ENCODE results near the gene CNOT1. TPM values are rescaled to one million over a fixed set of nuclear protein-coding genes. Genes with fewer than 3 reads are reported as not detected.

CNOT1 gene
- polyA plus RNA-seq, 1 donor from 2014 or later: 66.2 TPM

DNA sequence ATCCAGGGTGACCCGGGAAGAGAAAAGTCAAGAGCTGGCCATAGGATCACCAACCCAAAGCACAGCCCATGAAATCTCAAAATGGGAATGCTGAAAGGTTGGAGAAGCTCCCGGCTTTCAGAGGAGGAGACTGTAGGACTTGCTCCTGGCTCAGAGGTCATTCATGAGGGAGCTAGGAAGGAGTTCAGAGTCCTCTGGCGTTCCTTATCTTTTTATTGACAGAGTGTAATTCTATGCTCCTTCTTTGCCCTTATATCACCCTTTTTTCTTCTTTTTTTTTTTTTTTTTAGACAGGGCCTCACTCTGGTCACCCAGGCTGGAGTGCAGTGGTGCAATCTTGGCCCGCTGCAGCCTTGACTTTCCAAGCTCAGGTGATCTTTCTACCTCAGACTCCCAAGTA, 27.3 kb upstream of the CNOT1 start:
- no peak for TF ChIP-seq TAF1 (IDR thresholded peaks at IDR 0.05; ENCODE audit: low read depth)

DNA sequence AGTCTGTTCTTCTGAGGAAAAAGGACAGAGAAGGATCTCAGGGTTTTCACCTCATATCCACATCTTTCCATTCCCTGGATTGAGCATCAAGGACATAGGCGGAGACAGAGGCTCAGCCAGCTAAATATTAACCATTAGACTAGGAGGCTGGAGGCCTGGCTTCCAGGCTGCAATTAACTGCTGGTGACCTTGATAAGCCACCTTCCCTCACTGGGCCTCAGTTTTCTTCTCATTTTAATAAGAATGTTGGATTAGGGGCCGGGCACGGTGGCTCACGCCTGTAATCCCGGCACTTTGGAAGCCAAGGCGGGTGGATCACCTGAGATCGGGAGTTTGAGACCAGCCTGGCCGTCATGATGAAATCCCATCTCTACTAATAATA, 25.6 kb upstream of the CNOT1 start:
- Histone ChIP-seq H3K9me2 (ENCODE audit: insufficient read depth, low read length) (no peaks in the 10 kb centered on the region), H3K79me2 (replicated peaks; ENCODE audit: insufficient read depth, low read length) (no peaks in the 10 kb centered on the region), H2AFZ (ENCODE audit: low read depth, low read length) (no peak overlapping the region), H4K20me1 (ENCODE audit: insufficient read depth) (no peaks in the 10 kb centered on the region), H3F3A (ENCODE audit: insufficient read depth, low read length, poor library complexity, severe bottlenecking) (no peaks in the 10 kb centered on the region), H3K27ac (ENCODE audit: low read length) (no peak overlapping the region), H3K9me3 (ENCODE audit: low read length) (no peaks in the 10 kb centered on the region), H3K4me2 (ENCODE audit: low read length) (no peak overlapping the region), H3K36me3 (ENCODE audit: insufficient read depth, low read length) (no peaks in the 10 kb centered on the region), H3K4me3 (ENCODE audit: low read length) (no peak overlapping the region), H3K9ac (ENCODE audit: low read length) (no peak overlapping the region), H3K27me3 (ENCODE audit: insufficient read depth, low read depth, low read length) (no peaks in the 10 kb centered on the region)
- TF ChIP-seq MXI1 (conservative IDR thresholded peaks at IDR 0.05; ENCODE audit: poor library complexity, severe bottlenecking) (no peak), RAD21 (conservative IDR thresholded peaks at IDR 0.05) (no peak), TAF1 (IDR thresholded peaks at IDR 0.05; ENCODE audit: low read depth) (no peak), EZH2 (IDR thresholded peaks at IDR 0.05; ENCODE audit: borderline replicate concordance, insufficient read depth, low read length, poor library complexity, severe bottlenecking) (no peak), SMC3 (conservative IDR thresholded peaks at IDR 0.05; ENCODE audit: poor library complexity) (no peak), EP300 (conservative IDR thresholded peaks at IDR 0.05; ENCODE audit: poor library complexity, severe bottlenecking) (no peak), POLR2AphosphoS5 (IDR thresholded peaks at IDR 0.05) (no peak)
- TF ChIP-seq, protein P1, sequence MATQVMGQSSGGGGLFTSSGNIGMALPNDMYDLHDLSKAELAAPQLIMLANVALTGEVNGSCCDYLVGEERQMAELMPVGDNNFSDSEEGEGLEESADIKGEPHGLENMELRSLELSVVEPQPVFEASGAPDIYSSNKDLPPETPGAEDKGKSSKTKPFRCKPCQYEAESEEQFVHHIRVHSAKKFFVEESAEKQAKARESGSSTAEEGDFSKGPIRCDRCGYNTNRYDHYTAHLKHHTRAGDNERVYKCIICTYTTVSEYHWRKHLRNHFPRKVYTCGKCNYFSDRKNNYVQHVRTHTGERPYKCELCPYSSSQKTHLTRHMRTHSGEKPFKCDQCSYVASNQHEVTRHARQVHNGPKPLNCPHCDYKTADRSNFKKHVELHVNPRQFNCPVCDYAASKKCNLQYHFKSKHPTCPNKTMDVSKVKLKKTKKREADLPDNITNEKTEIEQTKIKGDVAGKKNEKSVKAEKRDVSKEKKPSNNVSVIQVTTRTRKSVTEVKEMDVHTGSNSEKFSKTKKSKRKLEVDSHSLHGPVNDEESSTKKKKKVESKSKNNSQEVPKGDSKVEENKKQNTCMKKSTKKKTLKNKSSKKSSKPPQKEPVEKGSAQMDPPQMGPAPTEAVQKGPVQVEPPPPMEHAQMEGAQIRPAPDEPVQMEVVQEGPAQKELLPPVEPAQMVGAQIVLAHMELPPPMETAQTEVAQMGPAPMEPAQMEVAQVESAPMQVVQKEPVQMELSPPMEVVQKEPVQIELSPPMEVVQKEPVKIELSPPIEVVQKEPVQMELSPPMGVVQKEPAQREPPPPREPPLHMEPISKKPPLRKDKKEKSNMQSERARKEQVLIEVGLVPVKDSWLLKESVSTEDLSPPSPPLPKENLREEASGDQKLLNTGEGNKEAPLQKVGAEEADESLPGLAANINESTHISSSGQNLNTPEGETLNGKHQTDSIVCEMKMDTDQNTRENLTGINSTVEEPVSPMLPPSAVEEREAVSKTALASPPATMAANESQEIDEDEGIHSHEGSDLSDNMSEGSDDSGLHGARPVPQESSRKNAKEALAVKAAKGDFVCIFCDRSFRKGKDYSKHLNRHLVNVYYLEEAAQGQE (IDR thresholded peaks at IDR 0.05; ENCODE audit: borderline replicate concordance): no peak

More for the DNA sequence above, 27.3 kb upstream of the CNOT1 start:
- no peak overlapping the region for H3K4me2 ChIP-seq (ENCODE audit: low read length)
- H3K27ac ChIP-seq (ENCODE audit: low read length): no peak overlapping the region
- H2AFZ ChIP-seq (ENCODE audit: low read depth, low read length): no peak overlapping the region
- H3K9me2 ChIP-seq (ENCODE audit: insufficient read depth, low read length): no peaks in the 10 kb centered on the region
- H3K4me3 ChIP-seq (ENCODE audit: low read length): no peak overlapping the region
- H3K9me3 ChIP-seq (ENCODE audit: low read length): no peaks in the 10 kb centered on the region
- H3K36me3 ChIP-seq (ENCODE audit: insufficient read depth, low read length): no peaks in the 10 kb centered on the region
- no peaks in the 10 kb centered on the region for H3K79me2 ChIP-seq (replicated peaks; ENCODE audit: insufficient read depth, low read length)
- no peak overlapping the region for H3K9ac ChIP-seq (ENCODE audit: low read length)
- H4K20me1 ChIP-seq (ENCODE audit: insufficient read depth): no peaks in the 10 kb centered on the region
- no peaks in the 10 kb centered on the region for H3F3A ChIP-seq (ENCODE audit: insufficient read depth, low read length, poor library complexity, severe bottlenecking)
- H3K27me3 ChIP-seq (ENCODE audit: insufficient read depth, low read depth, low read length): no peaks in the 10 kb centered on the region

DNA sequence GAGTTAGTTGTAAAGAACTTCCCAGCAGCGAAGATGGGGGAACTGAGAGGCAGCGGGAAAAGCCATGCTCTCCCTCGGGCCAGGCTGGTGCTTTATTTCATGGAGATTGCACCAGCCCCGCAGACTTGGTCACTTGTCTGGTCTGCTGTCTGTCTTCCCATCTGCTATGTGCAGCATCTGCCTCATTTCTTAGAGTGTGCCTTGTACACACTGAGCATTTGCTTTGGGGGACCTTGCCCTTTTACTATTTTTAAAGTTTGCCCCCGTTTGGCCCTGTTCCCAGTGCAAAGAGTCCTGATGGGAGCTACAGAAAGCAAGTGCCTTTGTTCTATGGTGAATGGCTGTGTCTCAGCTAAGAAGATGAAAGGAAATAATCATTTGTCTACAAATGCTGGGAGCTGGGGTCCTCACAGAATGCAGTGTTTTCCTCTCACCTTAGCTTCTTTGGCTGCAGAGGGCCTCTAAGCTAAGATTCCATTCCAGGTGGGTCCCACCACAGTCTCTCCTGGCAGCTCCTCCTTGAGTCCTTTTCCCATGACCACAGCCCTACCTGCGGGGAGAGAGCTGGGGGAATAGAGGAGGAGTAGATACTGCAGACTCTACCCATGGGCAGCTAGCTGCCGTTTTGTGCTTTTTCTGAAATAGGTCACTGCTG, 25.1 kb upstream of the CNOT1 start:
- no peaks in the 10 kb centered on the region for H3K9me2 ChIP-seq (ENCODE audit: insufficient read depth, low read length)
- H3K9ac ChIP-seq (ENCODE audit: low read length): no peak overlapping the region
- no peaks in the 10 kb centered on the region for H4K20me1 ChIP-seq (ENCODE audit: insufficient read depth)
- H2AFZ ChIP-seq (ENCODE audit: low read depth, low read length): no peak overlapping the region
- H3K4me3 ChIP-seq (ENCODE audit: low read length): no peak overlapping the region
- no peak overlapping the region for H3K27ac ChIP-seq (ENCODE audit: low read length)
- H3K36me3 ChIP-seq (ENCODE audit: insufficient read depth, low read length): no peaks in the 10 kb centered on the region
- H3K9me3 ChIP-seq (ENCODE audit: low read length): no peaks in the 10 kb centered on the region
- no peaks in the 10 kb centered on the region for H3K79me2 ChIP-seq (replicated peaks; ENCODE audit: insufficient read depth, low read length)
- no peaks in the 10 kb centered on the region for H3K27me3 ChIP-seq (ENCODE audit: insufficient read depth, low read depth, low read length)
- H3K4me2 ChIP-seq (ENCODE audit: low read length): no peak overlapping the region
- H3F3A ChIP-seq (ENCODE audit: insufficient read depth, low read length, poor library complexity, severe bottlenecking): no peaks in the 10 kb centered on the region
- TF ChIP-seq EZH2 (IDR thresholded peaks at IDR 0.05; ENCODE audit: borderline replicate concordance, insufficient read depth, low read length, poor library complexity, severe bottlenecking) (no peak), RAD21 (conservative IDR thresholded peaks at IDR 0.05) (no peak), TAF1 (IDR thresholded peaks at IDR 0.05; ENCODE audit: low read depth) (no peak), SMC3 (conservative IDR thresholded peaks at IDR 0.05; ENCODE audit: poor library complexity) (no peak), EP300 (conservative IDR thresholded peaks at IDR 0.05; ENCODE audit: poor library complexity, severe bottlenecking) (no peak)
- TF ChIP-seq, protein P1 (IDR thresholded peaks at IDR 0.05; ENCODE audit: borderline replicate concordance): no peak
